HepG2 (cell line): ENCODE results near the gene GRIN3B. TPM values are rescaled to one million over a fixed set of nuclear protein-coding genes. Genes with fewer than 3 reads are reported as not detected.
A peak's percentile ranks its signal among the peaks of the same experiment; 100 is the strongest.

Source experiments
- ATAC-seq: fragments of 200-7000 bp; cut with Tn5 transposase; 3 replicates; pipeline ENCODE4 v1.9.1; 2020; ENCODE audit warnings: mild to moderate bottlenecking, moderate library complexity
- BruUV-seq: library from RNA; stranded (reverse); fragments of 400-500 nt; replicated peaks from 2 replicates; lab custom pipeline; 2021; lab: Mats Ljungman, UMichigan
- CTCF ChIA-PET: fragments of 300-600 bp; formaldehyde crosslinking; extraction: SDS; loops from one replicate; lab custom pipeline; 2021; ENCODE audit warnings: low total read pairs, inconsistent platforms, low intra/inter-chr PET ratio; lab: Yijun Ruan, JAX
- POLR2A ChIA-PET: fragments of 350-600 bp; sonication (Branson Sonifier 250); formaldehyde crosslinking; loops from one replicate; lab custom pipeline; 2020; ENCODE audit warnings: antibody characterized with exemption, inconsistent platforms; lab: Yijun Ruan, JAX
- DNase-seq: peaks from one replicate; pipeline ENCODE4 v3.0.0-alpha.2; 2015; ENCODE audit warnings: low spot score
- FAIRE-seq: peaks from 3 replicates; lab custom pipeline; 2011; peaks lifted over from hg19 to GRCh38; lab: Jason Lieb, UNC
- H2AFZ ChIP-seq: one replicate; pipeline ENCODE4 v1.6.1; 2011; ENCODE audit warnings: low read length, inconsistent platforms
- H3K27ac ChIP-seq: fragments of 300-600 bp; 3 replicates; pipeline ENCODE4 v1.8.0; 2011; ENCODE audit warnings: mixed run types, mild to moderate bottlenecking, mixed read lengths, low read length, inconsistent platforms; ENCODE audit not compliant: insufficient read depth; ENCODE audit errors: extremely low read length
- H3K27me3 ChIP-seq, 2 experiments: fragments of 200-600 bp in 1 of 2; 2 replicates in 1 of 2; 3 replicates in 1 of 2; pipeline versions ENCODE4 v1.6.0 to v1.8.0; 2011; ENCODE audit warnings: low read length in 2 of 2, mild to moderate bottlenecking in 2 of 2, moderate library complexity in 2 of 2, inconsistent platforms in 1 of 2; ENCODE audit not compliant: insufficient read depth in 2 of 2, control insufficient read depth in 1 of 2
- H3K36me3 ChIP-seq, 2 experiments: fragments of 200-600 bp in 1 of 2; replicated peaks in 1 of 2; 2 replicates in 1 of 2; 3 replicates in 1 of 2; pipeline versions ENCODE4 v1.5.1 to v1.8.0; 2011; ENCODE audit warnings: low read length in 2 of 2, inconsistent platforms in 1 of 2; ENCODE audit not compliant: insufficient read depth in 2 of 2, control insufficient read depth in 1 of 2
- H3K4me1 ChIP-seq: 2 replicates; pipeline ENCODE4 v1.5.1; 2012; ENCODE audit warnings: low read length, inconsistent platforms; ENCODE audit not compliant: insufficient read depth
- H3K4me2 ChIP-seq: 2 replicates; pipeline ENCODE4 v1.6.0; 2011; ENCODE audit warnings: low read depth, low read length, inconsistent platforms
- H3K4me3 ChIP-seq, 3 experiments: fragments of 200-600 bp in 1 of 3; sonication (generic), shearing (Covaris generic) in 1 of 3; replicated peaks in 1 of 3; 2 replicates each; pipeline ENCODE4 v1.5.1; 2011 to 2016; ENCODE audit warnings: low read length in 3 of 3, inconsistent platforms in 2 of 3, low read depth in 2 of 3, mild to moderate bottlenecking in 2 of 3, control low read depth in 1 of 3, mixed read lengths in 1 of 3; ENCODE audit not compliant: insufficient read depth in 1 of 3
- H3K79me2 ChIP-seq: one replicate; pipeline ENCODE4 v1.6.1; 2011; ENCODE audit warnings: low read length, inconsistent platforms; ENCODE audit not compliant: insufficient read depth
- H3K9ac ChIP-seq: 2 replicates; pipeline ENCODE4 v1.6.0; 2011; ENCODE audit warnings: mild to moderate bottlenecking, low read depth, low read length, inconsistent platforms; ENCODE audit not compliant: insufficient read depth
- H3K9me3 ChIP-seq: 2 replicates; pipeline ENCODE4 v1.5.1; 2012; ENCODE audit warnings: mild to moderate bottlenecking, low read length
- H4K20me1 ChIP-seq: 2 replicates; pipeline ENCODE4 v1.6.0; 2011; ENCODE audit warnings: inconsistent platforms, mild to moderate bottlenecking, low read length, moderate library complexity; ENCODE audit not compliant: insufficient read depth
- FUBP1 ChIP-seq: sonication (generic); formaldehyde crosslinking; IDR thresholded peaks from 2 replicates; pipeline ENCODE4 v1.5.1; 2020; ENCODE audit warnings: missing genetic modification reagents, mild to moderate bottlenecking, borderline replicate concordance
- HMGXB4 ChIP-seq, 2 experiments: sonication (generic) in 1 of 2; formaldehyde crosslinking in 1 of 2; IDR thresholded peaks; 2 replicates each; pipeline versions ENCODE4 v1.4.0 to v1.6.1; 2018 to 2020; ENCODE audit warnings: missing genetic modification reagents in 2 of 2, borderline replicate concordance in 1 of 2, low read depth in 1 of 2, mild to moderate bottlenecking in 1 of 2, missing biosample characterization in 1 of 2
- KDM6A ChIP-seq: IDR thresholded peaks from 2 replicates; pipeline ENCODE4 v1.6.1; 2016; ENCODE audit warnings: low read depth
- NFYB ChIP-seq: sonication (generic); formaldehyde crosslinking; IDR thresholded peaks from 2 replicates; pipeline ENCODE4 v1.4.0; 2020; ENCODE audit warnings: missing genetic modification reagents
- RBM22 ChIP-seq: fragments of 200-400 bp; formaldehyde crosslinking; optimal IDR thresholded peaks from 2 replicates; pipeline ENCODE3; 2017; ENCODE audit warnings: mild to moderate bottlenecking, low read length, moderate library complexity
- SIX1 ChIP-seq: sonication (generic); formaldehyde crosslinking; IDR thresholded peaks from 2 replicates; pipeline ENCODE4 v1.4.0; 2020; ENCODE audit warnings: missing genetic modification reagents, borderline replicate concordance
- ZNF205 ChIP-seq: IDR thresholded peaks from 2 replicates; pipeline ENCODE4 v1.6.1; 2018; ENCODE audit warnings: missing biosample characterization, missing genetic modification reagents
- ZNF737 ChIP-seq: sonication (generic); formaldehyde crosslinking; IDR thresholded peaks from 2 replicates; pipeline ENCODE4 v1.5.0; 2020; ENCODE audit warnings: missing genetic modification reagents, mild to moderate bottlenecking, borderline replicate concordance
- ZNF800 ChIP-seq: sonication (generic); formaldehyde crosslinking; IDR thresholded peaks from 2 replicates; pipeline ENCODE4 v1.4.0; 2020; ENCODE audit warnings: missing genetic modification reagents
- WGBS: methylation state at CpG from one replicate; pipeline ENCODE4 v1.1.6; 2017; ENCODE audit warnings: low lambda C conversion rate; 5-methylcytosine and 5-hydroxymethylcytosine counted together
- in situ Hi-C: cut with HindIII; loops from 2 replicates; pipeline ENCODE4 v1.10.0; 2017; ENCODE audit warnings: low pct_unique_long_range_greater_than_20kb; ENCODE audit not compliant: extremely low pct_ligation_motif_present
- intact Hi-C: fragments of 100-400 bp; cut with micrococcal nuclease; formaldehyde crosslinking; loops from one replicate; pipeline ENCODE4 v1.10.0; 2022; ENCODE audit not compliant: unreplicated experiment
- polyA plus RNA-seq, 8 experiments: library from polyadenylated mRNA; depleted of rRNA in 3 of 8; stranded (reverse) in 7 of 8; unstranded in 1 of 8; fragments of >200 nt; fragmentation: Illumina TruSeq in 4 of 8; extraction: Trizol in 4 of 8; gene quantifications; 2 replicates each; pipeline versions ENCODE4 v1.2.1 to v1.2.3, GENCODE V29; 2011 to 2016; ENCODE audit warnings: low read depth in 4 of 8, missing spikeins in 1 of 8, mixed read lengths in 1 of 8; ENCODE audit not compliant: insufficient read depth in 1 of 8
- total RNA-seq, 5 experiments: library from RNA; depleted of rRNA; stranded (reverse); fragments of >200 nt; fragmentation: Illumina TruSeq; extraction: Trizol; gene quantifications; 2 replicates each; pipeline ENCODE4 v1.2.3, GENCODE V29; 2016; ENCODE audit warnings: low read depth in 1 of 5
- TF ChIP-seq, protein P1 (sequence below): sonication (generic); formaldehyde crosslinking; IDR thresholded peaks from 2 replicates; pipeline ENCODE4 v1.9.0; 2021; ENCODE audit warnings: mild to moderate bottlenecking, missing genetic modification reagents

Gene GRIN3B
- total and polyA plus RNA-seq, 2 of the 13 experiments (the other 11 are each of a cell fraction or from before 2014, with no cell fraction given): 0.07 to 0.20 TPM

DNA sequence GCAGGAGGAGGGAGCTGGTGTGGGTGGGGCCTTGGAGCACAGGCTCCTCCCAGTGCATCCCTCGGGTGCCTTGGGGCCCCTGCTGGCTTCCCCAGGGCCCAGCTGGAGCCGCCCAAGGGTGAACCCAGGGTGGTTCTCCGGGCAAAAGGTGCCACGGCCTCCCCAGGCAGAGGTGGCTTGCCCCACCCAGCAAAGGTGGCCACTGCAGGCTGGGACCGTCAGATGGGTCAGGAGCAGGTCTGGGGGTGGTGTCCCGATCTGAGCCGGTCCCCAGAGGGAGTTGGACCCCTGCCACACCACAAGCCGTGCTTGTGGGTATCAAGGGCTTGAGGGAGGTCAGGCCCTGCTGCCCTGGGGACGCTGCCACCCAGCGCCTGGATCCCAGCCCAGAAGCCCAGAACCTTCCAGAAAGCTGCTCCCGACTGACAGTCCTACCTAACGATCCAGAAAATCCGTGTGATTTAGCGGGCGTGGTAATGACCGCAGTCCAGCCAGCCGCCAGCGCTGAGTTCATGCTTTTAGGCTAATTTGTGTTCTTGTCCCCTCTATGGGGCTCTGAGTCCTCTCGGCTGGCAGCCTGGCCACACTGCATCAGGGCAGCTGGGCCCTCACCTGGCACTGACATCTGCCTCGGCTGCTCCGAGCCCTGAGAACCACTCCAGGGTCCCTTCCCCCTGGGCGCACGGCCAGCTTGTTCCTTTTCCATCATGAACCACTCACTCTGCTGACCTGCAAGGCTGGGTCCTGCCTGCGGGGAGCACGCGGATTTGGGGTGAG is 5.0 kb upstream of the GRIN3B start:
- Histone ChIP-seq H3K27me3 (peaks cover 0 to 14% of the 10 kb centered on the region in 2 experiments; a peak in 4 of 5 replicates), H3K4me3 (no peak overlapping the region), H3K9ac (no peak overlapping the region), H3K27ac (no peak overlapping the region), H3K79me2 (no peaks in the 10 kb centered on the region), H3K36me3 (peaks cover 5 to 11% of the 10 kb centered on the region in 2 experiments; a peak in 3 of 5 replicates), H4K20me1 (peaks cover 6% of the 10 kb centered on the region; the same call in 1 of the 2 replicates), H3K4me1 (peaks cover 43% of the 10 kb centered on the region), H2AFZ (no peak overlapping the region), H3K4me2 (no peak overlapping the region), H3K9me3 (no peaks in the 10 kb centered on the region)
- intact Hi-C loops (loop anchor here (10.0 kb wide), 1 partner anchor 210 kb away; no protein-coding TSS in a partner anchor), in situ Hi-C loops (no loop called here)
- no peak for FAIRE-seq
- 88% methylated on average over 11 of the region's 26 CpGs for WGBS
- ATAC-seq: no peak
- POLR2A ChIA-PET: no interaction called here
- CTCF ChIA-PET: no interaction called here
- DNase-seq: no peak
- TSS peak; percentile 34 for BruUV-seq
- TF ChIP-seq ZNF737 (CRISPR knock-in tag) (no peak), KDM6A (CRISPR knock-in tag) (no peak), ZNF205 (CRISPR knock-in tag) (no peak), RBM22 (peak; percentile 22), SIX1 (CRISPR knock-in tag) (no peak), ZNF800 (CRISPR knock-in tag) (no peak), FUBP1 (CRISPR knock-in tag) (no peak), NFYB (CRISPR knock-in tag) (no peak), HMGXB4 (CRISPR knock-in tag; IDR thresholded peaks at IDR 0.05; ENCODE audit: borderline replicate concordance in 1 of 2, low read depth in 1 of 2) (no peak)
- TF ChIP-seq, protein P1, sequence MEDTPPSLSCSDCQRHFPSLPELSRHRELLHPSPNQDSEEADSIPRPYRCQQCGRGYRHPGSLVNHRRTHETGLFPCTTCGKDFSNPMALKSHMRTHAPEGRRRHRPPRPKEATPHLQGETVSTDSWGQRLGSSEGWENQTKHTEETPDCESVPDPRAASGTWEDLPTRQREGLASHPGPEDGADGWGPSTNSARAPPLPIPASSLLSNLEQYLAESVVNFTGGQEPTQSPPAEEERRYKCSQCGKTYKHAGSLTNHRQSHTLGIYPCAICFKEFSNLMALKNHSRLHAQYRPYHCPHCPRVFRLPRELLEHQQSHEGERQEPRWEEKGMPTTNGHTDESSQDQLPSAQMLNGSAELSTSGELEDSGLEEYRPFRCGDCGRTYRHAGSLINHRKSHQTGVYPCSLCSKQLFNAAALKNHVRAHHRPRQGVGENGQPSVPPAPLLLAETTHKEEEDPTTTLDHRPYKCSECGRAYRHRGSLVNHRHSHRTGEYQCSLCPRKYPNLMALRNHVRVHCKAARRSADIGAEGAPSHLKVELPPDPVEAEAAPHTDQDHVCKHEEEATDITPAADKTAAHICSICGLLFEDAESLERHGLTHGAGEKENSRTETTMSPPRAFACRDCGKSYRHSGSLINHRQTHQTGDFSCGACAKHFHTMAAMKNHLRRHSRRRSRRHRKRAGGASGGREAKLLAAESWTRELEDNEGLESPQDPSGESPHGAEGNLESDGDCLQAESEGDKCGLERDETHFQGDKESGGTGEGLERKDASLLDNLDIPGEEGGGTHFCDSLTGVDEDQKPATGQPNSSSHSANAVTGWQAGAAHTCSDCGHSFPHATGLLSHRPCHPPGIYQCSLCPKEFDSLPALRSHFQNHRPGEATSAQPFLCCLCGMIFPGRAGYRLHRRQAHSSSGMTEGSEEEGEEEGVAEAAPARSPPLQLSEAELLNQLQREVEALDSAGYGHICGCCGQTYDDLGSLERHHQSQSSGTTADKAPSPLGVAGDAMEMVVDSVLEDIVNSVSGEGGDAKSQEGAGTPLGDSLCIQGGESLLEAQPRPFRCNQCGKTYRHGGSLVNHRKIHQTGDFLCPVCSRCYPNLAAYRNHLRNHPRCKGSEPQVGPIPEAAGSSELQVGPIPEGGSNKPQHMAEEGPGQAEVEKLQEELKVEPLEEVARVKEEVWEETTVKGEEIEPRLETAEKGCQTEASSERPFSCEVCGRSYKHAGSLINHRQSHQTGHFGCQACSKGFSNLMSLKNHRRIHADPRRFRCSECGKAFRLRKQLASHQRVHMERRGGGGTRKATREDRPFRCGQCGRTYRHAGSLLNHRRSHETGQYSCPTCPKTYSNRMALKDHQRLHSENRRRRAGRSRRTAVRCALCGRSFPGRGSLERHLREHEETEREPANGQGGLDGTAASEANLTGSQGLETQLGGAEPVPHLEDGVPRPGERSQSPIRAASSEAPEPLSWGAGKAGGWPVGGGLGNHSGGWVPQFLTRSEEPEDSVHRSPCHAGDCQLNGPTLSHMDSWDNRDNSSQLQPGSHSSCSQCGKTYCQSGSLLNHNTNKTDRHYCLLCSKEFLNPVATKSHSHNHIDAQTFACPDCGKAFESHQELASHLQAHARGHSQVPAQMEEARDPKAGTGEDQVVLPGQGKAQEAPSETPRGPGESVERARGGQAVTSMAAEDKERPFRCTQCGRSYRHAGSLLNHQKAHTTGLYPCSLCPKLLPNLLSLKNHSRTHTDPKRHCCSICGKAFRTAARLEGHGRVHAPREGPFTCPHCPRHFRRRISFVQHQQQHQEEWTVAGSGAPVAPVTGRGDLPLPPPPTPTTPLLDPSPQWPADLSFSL: no peak
